ENCODE results near the gene LCE2A. TPM values are rescaled to one million over a fixed set of nuclear protein-coding genes. Genes with fewer than 3 reads are reported as not detected.
"Not testable (repeated sequence)": the region's sequence is repeated elsewhere in the genome, so short reads cannot be mapped to it uniquely, and the experiment has no call there.

LCE2A gene, protein sequence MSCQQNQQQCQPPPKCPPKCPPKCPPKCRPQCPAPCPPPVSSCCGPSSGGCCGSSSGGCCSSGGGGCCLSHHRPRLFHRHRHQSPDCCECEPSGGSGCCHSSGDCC
- not detected for total RNA-seq

DNA sequence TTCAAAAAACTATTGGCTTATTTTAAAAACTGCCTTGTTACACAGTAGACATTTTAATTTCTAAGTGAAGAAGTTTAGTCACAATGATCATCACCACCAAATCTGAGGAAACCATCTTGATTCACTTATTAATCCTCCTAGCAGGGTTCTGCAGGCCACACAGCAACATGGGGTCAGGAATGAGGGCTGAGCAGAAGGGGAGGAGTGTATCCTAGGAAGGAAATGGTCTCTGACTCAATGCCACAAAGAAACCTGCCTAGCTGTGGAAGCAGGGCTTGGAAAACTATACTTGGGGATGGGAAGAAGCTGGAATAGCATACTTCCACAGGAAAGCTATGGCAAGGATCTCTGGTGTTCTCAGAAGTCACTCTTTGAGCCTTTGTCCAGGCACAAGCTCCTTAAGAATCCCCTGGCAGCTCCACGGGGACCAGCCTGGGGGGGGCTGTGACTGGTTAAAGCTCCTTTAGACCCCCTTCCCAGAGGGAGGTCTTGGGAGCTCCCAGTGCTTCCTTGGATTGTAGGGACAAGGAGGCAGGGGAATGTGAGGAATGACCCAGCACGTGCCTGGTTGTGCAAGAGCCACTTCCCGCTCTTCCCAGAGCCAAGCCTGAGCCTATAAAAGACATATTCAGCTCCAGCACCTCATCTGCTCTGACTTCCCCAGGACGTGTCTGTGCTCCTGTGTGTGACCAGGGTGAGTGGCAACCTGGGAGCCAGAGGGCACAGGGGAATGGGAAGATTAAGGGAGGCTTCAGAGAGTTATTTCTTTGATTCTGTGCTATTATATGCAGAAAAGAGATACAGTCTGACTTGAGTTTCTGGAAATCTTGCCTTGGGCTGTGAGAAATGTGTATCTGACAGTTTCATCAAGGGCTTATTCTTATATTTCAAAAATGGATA lies at the start of gene LCE2A:
LCE2A (plus strand) TSS at position 645 of the 900 bp plus-strand sequence. CDS start 557 bp downstream, outside the sequence.
- DNase-seq (ENCODE audit: low spot score) = no peak
- TF ChIP-seq, protein P1, sequence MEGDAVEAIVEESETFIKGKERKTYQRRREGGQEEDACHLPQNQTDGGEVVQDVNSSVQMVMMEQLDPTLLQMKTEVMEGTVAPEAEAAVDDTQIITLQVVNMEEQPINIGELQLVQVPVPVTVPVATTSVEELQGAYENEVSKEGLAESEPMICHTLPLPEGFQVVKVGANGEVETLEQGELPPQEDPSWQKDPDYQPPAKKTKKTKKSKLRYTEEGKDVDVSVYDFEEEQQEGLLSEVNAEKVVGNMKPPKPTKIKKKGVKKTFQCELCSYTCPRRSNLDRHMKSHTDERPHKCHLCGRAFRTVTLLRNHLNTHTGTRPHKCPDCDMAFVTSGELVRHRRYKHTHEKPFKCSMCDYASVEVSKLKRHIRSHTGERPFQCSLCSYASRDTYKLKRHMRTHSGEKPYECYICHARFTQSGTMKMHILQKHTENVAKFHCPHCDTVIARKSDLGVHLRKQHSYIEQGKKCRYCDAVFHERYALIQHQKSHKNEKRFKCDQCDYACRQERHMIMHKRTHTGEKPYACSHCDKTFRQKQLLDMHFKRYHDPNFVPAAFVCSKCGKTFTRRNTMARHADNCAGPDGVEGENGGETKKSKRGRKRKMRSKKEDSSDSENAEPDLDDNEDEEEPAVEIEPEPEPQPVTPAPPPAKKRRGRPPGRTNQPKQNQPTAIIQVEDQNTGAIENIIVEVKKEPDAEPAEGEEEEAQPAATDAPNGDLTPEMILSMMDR (IDR thresholded peaks at IDR 0.05) = no peak
- no peak for ATAC-seq (ENCODE audit: low FRiP score)

DNA sequence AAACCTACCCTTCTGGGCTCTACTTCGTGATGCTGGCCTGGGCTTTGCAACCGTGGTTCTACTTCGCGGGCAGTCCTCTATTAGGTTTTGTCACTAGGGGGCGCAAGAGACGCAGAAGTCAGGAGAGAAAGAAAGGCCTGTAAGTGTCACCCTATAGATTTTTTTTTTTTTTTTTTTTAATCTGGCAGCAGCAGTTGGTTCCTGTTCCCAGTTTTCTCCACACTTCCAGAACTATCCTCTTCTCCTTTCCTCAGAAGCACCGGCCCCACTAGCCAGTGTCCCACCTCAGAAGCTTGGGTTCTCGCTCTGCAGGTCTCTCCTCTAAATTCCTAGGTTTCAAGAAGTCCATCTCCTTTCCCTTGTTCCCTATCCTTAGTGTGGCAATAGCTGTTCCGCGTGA lies 44.0 kb upstream of the LCE2A start:
- TF ChIP-seq, protein P1 (IDR thresholded peaks at IDR 0.05) = no peak
- ATAC-seq (ENCODE audit: low FRiP score) (no peak), DNase-seq (ENCODE audit: low spot score) (no peak)

DNA sequence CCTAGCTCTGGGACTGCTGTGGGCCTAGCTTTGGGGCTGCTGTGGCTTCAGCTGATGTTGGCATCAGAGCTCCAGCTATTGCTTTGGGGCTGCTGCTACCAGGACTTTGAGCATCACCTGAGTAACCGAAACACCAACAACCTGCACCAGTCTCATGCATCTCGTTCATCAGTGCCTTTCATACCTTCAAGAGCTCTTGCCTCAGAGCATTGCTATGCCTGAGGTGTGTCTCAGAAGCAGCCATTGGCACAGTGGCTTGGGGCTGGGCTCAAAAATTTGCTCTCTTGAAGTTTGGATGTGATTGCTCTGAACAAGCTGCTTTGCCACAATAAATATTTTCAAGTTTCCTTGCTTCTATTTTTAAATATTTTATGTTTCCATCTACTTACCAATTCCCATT lies 41.7 kb upstream of the LCE2A start:
- DNase-seq (ENCODE audit: low spot score) = no peak
- no peak for ATAC-seq (ENCODE audit: low FRiP score)

DNA sequence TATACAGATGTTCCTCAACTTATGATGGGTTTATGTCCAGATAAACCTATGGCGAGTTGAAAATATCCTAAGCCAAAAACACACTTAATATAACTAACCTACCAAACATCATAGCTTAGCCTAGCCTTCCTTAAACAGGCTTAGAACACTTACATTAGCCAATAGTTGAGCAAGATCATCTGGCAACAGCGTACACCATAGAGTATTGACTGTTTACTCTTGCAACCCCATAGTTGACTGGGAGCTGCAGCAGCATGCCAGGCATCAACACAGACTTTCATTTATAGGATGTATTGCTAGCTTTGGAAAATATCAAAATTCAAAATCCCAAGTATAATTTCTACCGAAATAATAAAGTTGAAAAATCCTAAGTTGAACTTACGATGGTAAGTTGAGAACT lies 40.5 kb upstream of the LCE2A start:
- no peak for DNase-seq (ENCODE audit: low spot score)
- no peak for ATAC-seq (ENCODE audit: low FRiP score)
- TF ChIP-seq, protein P1 (IDR thresholded peaks at IDR 0.05) = no peak

More for the DNA sequence above, 41.7 kb upstream of the LCE2A start:
- TF ChIP-seq, protein P1 (IDR thresholded peaks at IDR 0.05) = no peak

DNA sequence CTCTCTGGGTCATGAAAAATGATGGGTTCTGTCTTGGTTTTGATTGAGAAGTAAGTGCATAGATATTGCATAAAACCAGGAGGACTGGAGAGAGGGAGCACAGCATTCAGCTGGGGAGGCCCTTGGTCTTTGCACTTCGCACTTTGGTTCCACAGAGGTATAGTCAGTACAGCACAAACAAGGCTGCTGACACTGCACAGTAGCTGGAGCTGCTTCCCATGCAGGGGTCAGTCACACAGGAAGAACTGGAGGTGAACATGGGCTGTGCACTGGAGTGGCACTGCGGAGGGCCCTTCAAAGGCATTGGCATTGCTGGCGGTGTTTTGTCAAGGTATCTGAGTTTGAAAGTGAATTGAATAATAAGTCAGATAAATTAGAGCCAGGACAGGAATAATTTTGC lies 39.5 kb upstream of the LCE2A start:
- DNase-seq (ENCODE audit: low spot score) = no peak
- no peak for ATAC-seq (ENCODE audit: low FRiP score)
- TF ChIP-seq, protein P1 (IDR thresholded peaks at IDR 0.05) = no peak

DNA sequence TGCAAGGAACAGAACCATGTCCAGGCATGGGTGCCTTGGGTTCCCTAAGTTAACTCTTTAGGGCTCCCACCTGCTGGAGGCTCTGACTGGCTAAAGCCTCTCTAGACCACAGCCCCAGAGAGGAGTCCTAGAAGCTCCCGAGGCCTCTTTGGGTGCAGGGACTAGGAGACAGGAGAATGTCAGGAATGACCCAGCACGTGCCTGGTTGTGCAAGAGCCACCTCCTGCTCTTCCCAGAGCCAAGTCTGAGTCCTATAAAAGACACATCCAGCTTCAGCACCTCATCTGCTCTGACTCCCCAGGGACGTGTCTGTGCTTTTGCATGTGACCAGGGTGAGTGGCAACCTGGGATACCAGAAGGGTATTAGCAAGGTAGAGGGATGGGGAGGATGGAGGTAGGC lies 35.0 kb upstream of the LCE2A start, which contains the start of gene LCE2D:
LCE2D (plus strand) TSS at position 283 of the 400 bp plus-strand sequence. CDS start 726 bp downstream, outside the sequence.
- no peak for DNase-seq (ENCODE audit: low spot score)
- TF ChIP-seq, protein P1 (IDR thresholded peaks at IDR 0.05) = no peak
- no peak for ATAC-seq (ENCODE audit: low FRiP score)

DNA sequence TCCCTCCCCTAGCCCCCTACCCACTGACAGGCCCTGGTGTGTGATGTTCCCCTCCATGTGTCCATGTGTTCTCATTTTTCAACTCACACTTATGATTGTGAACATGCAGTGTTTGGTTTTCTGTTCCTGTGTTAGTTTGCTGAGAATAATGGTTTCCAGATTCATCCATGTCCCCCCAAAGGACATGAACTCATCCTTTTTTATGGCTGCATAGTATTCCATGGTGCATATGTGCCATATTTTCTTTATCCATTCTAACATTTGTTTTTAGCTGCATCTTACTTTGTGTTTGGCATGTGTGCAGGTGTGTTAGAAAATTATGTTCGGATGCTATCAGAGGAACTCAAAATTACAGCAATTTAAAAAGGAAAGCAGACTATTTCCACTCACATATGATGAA lies 32.0 kb upstream of the LCE2A start:
- not testable (repeated sequence) for ATAC-seq (ENCODE audit: low FRiP score); DNase-seq (ENCODE audit: low spot score)
